ENCODE measurements around the gene CERS3.

DNA sequence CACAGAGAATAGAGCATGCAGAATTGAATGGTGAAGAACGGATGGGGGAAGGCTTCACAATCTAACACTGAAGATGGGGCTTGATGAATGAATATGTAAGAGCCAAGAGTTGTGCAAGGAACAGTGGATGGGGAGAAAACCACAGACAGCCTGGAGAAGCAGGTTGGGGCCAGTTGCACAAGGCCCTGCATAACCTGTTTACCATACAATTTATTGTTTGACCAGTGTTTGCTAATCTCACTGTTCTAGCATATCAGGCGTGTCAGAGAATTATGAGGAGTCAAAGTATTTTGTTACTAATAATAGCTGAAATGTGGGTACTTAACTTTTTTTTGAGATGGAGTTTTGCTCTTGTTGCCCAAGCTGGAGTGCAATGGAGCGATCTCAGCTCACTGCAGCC is 36.8 kb upstream of the CERS3 start:
- TF ChIP-seq CTCF (IDR thresholded peaks at IDR 0.05; ENCODE audit: low read depth, low read length, missing input control): no peak
- TF ChIP-seq TAF1 (conservative IDR thresholded peaks at IDR 0.05): no peak
- no peak for TF ChIP-seq REST (IDR thresholded peaks at IDR 0.05)

Data from liver (tissue), 3 donors.